HG03342 (cell line): Measurements from ENCODE around the gene DCBLD1.

Experiments
- ATAC-seq: cut with Tn5 transposase; IDR thresholded peaks from one replicate; pipeline ENCODE4 v1.9.1; 2021; ENCODE audit warnings: mild to moderate bottlenecking, moderate library complexity; ENCODE audit not compliant: unreplicated experiment

DCBLD1 gene

DNA sequence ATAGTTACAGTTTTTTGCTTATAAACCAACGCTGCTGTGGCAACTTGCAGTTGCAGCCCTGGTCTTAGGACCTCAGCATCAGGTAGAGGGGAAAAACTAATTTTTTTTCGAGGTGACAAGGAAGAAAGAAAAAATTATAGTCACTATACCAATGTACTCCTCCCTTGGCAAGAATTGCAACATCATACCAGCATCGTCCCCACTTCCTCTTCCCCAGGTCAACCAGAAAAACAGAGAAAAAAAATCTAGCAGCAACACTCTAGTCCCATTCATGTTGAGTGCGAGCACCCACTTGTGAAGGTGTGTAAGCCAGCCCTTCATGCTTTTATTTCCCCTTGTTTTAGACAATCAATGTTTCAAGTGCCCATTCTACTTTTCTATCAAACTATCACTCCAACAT, 13.1 kb upstream of the DCBLD1 start:
- ATAC-seq, result no peak

DNA sequence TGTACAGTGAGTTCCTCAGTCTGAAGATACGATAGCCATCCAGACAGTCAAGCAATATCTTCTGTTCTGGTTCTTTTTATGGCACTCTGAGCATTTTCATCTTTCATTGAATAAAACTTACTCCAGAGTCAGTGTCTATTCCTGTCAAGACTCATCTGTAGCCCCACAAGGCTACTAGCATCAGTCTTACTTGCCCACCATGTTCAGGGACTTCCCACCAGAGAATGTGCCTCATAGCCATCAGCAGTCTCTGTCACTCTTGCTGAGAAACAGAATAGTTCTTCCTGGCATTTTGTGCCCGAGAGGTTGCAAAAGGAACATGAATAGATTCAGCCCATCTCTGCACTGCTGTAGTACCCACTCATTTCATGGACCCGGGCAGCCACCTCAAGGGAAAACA, 12.7 kb upstream of the DCBLD1 start:
- no peak for ATAC-seq

DNA sequence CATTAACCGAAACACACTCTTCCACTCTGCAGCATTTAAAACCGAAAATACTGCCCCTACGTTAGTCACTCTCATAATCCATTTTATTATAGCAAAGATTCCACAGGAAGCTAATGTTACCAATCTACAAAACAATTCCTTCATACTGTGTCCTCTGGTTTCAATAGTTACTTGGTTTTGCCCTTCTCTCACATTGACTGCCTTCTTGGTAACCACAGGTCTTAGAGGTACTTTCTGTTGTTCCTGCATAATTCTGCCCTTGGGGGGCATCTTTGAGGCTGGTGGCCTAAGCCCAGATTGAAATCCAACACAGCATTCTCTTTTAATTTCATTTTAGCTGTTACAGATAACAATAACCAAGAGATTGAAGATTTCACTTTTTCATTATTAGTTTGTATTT, 9.8 kb upstream of the DCBLD1 start:
- no peak for ATAC-seq

DNA sequence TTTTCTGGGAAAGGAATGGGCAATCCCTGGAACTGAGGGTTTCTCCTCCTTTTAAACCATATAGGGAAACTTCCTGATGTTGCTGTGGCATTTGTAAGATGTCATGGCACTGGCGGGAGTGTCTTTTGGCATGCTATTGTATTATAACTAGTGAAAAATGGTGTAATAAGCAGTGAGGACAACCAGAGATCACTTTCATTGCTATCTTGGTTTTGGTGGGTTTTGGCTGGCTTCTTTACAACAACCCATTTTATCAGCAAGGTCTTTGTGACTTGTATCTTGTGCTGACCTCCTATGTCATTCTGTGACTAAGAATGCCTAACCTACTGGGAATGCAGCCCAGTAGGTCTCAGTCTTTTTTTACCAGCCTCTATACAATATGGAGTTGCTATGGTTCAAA, 9.1 kb upstream of the DCBLD1 start:
- no peak for ATAC-seq

DNA sequence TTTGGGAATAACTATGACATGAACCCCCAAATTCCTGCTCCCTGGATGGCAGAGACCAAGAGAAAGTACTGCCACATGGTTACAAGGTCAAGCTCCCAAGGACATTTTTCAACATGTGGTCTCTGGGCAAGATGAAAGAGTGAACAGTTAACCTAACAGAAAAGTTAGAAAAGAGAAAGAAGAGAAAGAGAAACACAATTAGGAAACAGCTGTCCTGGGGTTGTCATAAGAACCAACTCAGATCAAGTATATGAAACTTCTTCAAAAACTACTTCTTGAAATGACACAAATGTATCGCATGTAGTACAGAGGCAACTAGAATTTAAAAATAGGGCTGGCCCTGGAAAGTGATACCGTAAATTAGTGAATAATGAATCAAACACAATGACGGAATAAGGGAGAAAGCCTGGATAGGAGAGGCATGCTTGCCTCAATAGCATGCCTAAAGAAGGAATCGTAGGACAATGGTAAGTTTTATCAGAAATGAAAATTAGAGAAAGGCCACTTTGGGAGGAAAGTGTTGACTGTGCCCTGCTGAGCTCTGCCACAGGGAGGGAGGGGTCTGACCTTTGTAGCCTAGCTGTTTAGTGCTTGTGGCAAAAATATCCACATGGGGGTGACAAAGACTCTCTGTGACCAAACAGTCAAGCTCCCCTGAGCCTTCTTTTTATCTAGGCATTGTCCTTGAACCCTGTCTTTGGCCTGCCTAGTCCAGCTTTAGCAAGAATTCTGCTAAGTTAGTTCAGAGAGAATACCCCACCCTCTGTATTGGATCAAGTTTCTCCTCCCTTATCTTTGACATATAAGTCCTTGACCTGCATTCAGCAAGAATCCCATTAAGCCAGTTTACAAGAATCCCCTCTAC, 4.3 kb upstream of the DCBLD1 start:
- peak; percentile 27 for ATAC-seq

DNA sequence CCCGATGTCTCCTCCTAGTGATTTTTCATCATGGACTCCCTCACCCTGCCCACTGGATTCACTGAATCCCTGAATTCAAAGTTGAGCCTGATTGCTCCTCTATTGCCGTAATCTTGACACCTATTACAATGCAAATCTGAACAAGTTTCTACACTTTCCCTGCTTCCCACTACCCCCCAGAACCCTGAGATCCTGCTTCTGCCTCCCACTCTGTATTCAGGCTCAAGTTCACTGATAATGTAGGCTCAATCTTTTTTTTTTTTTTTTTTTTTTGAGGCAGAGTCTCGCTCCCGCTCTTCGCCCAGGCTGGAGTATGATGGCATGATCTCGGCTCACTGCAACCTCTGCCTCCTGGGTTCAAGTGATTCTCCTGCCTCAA, 3.6 kb upstream of the DCBLD1 start:
- no peak for ATAC-seq

DNA sequence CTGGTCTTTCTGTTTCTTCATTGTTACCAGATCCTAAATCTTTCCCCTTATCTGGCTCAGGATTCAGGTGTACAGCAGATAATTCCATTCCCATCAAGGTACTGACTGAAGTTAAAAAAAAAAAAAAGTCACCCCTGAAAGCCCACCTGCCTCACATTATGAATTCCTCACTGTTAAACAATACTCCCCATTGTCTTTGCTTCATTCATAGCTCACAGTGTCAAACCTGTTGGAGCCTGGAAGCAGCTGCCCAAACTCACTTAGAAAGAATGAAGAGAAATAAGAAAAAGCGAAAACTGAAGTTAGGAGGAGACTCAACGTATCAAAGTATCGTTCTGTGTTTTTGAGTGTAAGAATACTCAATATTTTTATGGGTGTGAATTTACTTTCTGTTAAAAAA, 1.8 kb upstream of the DCBLD1 start:
- ATAC-seq, result no peak

DNA sequence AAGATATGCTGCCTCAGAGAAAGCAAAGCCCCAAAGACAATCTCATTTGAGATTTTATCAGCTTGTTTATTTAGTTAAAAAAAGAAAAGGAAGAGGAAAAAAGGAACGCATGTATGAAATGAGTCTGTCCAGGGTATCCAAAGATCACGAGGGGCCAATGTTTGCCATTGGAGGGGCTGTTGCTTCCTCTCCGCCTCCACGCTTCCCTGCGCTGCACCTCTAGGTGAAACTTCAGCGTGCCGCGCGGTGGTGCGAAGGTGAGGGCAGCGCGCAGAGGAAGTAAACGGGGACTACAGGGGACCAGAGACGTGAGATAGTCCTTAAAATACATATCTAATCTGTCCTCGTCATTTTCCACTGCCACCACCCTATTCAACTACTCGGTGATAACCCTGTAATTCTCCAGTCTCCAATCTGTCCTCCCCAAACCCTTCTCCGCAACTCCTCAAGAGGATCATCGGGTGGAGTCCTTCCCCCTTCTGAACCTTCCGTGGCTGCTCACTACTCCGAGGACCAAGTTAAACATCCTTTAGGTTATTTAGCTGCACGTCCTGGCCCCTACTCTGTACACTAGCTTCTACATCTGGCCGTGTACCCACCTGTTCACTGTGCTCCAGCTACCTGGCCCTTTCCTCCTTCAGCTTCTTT, 1.1 kb upstream of the DCBLD1 start:
- ATAC-seq, result no peak

DNA sequence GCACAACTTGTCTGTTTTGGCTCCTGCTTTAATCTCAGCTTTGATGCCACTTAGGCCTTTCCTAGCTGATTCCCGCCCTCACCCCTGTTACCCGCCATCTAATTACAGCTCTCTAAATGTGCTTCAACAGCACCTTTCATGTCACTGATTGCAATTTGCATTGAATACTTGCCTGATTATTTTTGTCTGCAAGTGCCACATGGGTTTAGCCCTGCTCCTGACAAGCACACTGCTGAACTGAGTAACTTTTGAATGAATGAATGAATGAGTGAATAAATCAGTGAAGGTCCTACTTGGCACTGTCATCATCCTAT, 591 bp upstream of the DCBLD1 start:
- ATAC-seq, result peak; percentile 1

DNA sequence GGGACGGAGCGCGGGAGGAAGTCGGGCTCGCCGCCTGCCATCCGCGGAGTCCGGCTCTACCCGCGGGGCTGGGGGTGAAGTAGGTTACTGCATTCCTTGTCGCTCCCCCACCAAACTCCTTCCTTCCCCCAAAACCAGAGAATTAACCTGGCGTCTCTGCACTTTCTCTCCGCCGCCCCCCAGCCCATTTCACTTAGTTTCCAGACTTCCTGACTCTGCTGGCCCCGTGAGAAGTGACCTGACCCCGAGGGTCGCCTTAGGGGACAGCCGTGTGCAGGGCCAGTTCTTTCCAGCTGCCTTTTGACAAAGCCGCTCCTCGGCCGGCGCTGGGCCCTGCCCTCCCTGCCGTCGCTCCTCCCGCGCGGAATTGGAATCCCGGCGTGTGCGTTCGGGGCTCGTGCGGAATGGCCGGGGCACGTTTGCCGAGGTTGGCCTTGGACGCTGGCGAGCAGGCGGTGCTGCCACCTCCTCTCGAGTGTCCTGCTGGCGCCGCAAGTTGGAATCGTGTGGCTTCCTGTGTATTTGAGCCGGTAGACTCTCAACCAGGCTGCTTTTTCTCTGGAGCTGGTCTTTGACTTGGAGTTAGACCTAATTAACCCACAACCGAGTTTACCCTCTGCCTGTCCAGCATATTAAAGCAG, 650 bp downstream of the DCBLD1 start:
- peak; percentile 11 for ATAC-seq

DNA sequence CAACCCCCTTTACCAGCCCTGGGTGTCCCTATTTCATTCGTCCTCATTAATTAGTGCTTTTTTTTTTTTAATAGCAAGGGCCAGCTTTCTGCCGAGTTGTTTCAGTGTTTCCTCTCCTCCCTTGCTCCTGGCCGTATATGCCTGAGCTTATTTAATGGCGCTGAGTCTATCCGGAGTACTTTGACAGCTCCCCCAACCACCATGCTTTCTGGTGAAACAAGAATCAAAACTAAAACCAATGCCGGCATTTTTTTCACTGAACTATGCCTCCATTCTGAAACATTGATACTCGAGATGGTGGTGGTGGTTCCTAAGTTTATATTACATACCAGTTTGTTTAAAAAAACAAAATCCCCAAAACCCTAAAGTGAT, 1.2 kb downstream of the DCBLD1 start:
- no peak for ATAC-seq

DNA sequence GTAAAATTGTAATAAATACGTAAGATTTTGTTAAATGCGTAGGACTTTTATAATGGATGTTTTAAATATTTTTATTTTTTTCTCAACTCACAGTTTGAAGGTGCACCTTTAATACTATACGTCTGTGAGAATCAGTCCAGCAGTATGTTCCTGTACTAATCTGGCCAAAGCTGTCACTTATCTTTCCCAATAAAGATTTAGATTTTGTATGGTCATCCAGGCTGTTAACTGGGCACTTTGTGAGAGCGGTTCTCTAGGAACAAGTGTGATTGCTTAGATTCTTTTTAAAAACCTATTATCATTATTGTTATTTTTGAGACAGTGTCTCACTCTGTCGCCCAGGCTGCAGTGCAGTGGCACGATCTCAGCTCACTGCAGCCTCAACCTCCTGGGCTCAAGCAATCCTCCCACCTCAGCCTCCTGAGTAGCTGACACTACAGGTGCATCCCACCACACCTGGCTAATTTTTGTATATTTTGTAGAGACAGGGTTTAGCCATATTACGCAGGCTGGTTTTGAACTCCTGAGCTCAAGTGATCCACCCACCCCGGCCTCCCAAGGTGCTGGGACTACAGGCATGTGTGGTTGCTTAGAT, 1.7 kb downstream of the DCBLD1 start:
- ATAC-seq, result no peak

DNA sequence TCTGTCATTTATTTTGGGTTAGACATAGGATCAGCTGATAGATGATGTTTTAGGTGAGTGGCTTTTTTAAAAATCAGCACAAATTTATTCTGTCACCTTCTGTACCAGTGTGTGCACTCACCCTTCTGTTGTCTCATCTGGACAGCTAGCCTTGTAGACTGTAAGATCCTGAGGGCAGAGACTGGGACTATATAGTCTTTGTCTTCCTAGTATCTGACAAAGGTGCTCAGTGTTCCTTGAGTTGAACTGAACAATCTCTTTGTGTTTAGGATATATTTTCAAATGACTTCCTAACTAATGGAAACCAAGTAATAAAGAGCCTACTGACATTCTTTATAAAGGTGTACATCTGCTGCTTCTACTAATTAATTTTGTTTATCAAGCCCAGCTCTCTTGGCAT, 3.0 kb downstream of the DCBLD1 start:
- ATAC-seq, result no peak

DNA sequence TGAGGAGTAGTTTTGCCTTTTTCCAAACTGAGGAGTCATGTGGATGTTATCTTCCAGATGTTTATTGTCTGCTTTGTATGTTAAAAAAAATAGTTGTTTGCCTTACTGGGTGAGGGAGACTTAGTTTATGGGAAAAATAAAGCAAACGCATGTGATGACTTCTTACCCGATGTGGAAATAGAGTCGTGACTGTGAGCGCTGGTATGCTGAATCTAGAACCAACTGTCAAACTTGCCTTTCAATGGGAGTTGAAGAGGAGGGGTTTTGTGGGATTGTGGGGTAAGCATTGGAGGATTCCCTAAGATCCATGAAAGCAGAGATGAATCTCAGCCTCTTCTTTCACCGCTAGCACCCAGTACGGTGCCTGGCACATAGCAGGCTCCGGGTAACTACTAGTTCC, 5.3 kb downstream of the DCBLD1 start:
- no peak for ATAC-seq

DNA sequence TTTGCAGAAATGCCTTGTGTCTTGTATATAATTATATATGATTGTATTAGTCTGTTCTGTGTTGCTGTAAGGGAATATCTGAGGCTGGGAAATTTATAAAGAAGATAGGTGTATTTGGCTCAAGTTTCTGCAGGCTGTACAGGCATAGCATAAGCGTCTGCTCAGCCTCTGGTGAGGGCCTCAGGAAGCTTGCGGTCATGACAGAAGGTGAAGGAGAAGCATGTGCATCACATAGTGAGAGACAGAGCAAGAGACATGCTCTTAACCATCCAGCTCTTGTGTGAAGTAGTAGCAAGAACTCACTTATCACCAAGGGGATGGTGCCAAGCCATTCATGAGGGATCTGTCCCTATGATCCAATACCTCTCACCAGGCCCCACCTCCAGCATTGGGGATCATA, 6.5 kb downstream of the DCBLD1 start:
- ATAC-seq, result no peak

DNA sequence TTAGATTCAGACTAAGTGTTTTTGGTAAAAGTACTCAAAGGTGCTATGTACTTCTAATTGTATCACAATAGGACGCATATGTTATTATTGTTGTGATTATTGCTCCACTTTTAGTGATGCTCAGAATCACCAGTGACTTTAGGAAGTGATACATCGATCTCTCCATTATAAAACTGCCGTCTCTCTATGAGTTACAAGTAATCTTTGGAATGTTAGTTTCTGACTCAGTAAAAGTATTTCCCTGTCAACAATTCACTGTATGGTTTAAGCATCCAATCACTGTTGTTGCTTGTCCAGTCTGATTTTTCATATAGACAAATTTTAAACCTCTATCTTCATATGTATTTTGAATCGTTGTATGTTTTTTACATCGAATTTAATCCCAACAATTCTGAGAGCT, 9.4 kb downstream of the DCBLD1 start:
- no peak for ATAC-seq

DNA sequence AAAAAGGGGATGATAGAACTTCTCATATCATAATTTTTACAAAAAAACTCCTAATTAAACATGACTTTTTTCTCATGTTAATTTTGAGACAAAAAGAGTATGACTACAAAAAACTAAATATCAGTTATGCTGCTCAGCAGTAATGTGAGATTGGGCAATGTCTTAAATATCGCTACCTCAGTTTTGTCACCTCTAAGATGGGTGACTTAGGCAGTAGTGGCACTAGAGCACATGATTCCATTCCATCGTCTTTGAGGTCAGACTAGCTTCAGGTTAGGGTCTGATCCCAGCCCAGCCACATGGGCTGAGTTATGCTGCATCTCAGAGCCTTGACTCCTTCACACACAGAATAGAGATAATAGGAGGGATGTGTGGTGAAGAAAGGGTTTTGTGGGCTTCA, 11.0 kb downstream of the DCBLD1 start:
- no peak for ATAC-seq

DNA sequence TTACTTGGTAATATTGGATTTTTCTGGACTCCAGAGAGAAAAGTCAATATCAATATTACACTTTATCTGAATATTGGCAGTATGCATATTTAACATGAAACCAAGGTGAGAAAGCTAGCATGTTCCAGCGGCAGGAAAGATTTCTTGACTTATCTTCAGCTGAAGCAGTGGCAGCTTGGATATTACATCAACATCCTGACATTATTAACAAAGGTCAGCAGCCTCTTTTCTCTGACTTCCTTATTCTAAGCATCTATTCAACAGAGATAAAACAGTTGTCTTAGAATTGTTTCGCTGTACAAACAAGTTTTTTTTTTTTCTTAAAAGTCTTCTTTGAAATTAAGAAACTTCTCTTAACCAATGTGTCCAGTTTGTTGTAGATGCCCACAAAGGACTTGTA, 11.8 kb downstream of the DCBLD1 start:
- ATAC-seq, result no peak

DNA sequence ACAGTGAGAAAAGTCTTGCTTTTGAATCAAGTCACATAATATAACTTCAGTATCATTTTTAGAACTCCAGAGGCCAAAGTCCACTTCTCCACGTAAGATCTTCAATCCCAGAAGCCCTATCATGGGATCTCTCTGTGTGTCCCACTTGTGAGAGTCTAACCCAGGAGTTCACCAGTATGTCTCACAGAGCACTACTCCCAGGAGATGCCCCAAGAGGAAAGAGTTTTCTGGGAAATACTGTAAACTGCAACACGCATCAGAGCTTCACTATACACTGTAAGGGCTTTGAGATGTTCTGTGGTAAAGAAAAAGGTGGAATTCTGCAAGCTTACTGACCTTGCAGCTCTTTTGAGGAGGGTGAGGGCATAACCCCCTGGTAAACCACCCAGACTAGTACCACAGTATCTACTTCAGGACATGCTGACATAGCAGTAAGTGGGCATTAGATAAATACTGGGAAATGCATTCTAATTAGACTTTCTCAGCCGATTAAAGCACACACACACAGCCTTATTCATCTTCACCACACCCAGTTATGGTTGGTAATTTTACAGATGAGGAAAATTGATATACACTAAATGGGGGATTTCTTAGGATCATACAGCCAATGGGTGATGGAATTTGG, 12.3 kb downstream of the DCBLD1 start:
- no peak for ATAC-seq

DNA sequence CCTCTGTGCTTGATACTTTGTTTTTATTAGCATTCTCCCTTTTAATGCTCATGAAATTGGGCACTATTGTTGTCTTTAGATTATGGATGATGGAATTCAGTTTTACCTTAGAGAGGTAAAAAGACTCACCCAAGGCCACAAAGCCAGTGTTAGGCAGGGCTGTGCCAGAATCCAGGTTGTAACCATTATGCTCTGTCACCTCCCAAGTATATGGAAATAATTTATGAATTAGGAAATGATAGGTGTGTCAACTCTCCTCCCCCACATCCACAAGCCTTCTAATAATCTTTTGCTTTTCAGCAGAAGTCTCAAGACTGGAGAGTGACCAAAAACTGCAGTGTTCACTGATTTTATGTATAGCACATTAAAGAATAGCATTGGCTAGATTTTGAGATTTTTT, 13.0 kb downstream of the DCBLD1 start:
- no peak for ATAC-seq

DNA sequence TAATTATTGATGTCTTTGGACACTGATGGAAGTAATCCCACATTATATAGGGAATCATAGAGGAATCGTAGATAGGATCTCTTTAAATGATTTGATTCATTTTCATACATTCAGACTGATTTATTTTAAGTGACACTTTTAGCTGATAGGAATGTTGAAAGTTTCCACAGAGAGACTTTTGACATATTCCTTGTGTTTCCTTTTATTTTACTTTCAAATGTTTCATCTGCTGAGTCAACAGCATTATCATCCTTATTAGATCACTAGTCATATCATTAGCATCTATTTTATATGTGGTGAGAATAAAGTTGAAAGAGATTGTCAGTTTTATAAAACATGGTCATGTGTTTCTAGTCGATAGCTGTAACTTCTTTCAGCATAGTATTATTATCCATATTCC, 13.4 kb downstream of the DCBLD1 start:
- ATAC-seq, result no peak
